ENCODE results near the gene SLC16A10.

GRCh38 chr6:111148110-111148509, 60.8 kb downstream of the SLC16A10 start:
- TF ChIP-seq, protein P1, sequence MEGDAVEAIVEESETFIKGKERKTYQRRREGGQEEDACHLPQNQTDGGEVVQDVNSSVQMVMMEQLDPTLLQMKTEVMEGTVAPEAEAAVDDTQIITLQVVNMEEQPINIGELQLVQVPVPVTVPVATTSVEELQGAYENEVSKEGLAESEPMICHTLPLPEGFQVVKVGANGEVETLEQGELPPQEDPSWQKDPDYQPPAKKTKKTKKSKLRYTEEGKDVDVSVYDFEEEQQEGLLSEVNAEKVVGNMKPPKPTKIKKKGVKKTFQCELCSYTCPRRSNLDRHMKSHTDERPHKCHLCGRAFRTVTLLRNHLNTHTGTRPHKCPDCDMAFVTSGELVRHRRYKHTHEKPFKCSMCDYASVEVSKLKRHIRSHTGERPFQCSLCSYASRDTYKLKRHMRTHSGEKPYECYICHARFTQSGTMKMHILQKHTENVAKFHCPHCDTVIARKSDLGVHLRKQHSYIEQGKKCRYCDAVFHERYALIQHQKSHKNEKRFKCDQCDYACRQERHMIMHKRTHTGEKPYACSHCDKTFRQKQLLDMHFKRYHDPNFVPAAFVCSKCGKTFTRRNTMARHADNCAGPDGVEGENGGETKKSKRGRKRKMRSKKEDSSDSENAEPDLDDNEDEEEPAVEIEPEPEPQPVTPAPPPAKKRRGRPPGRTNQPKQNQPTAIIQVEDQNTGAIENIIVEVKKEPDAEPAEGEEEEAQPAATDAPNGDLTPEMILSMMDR (IDR thresholded peaks at IDR 0.05), result no peak
- TF ChIP-seq POLR2AphosphoS5 (IDR thresholded peaks at IDR 0.05; ENCODE audit: low read depth, low read length), result no peak
